Activated naive CD4-positive, alpha-beta T cell treated with anti-CD3 and anti-CD28 coated beads, Interleukin-2, amount 10 ng/mL, durations not matched to agents 7 days and 5 days (primary cell): Measurements from ENCODE around the gene SMIM1.
"Not testable (repeated sequence)": the region's sequence is repeated elsewhere in the genome, so short reads cannot be mapped to it uniquely, and the experiment has no call there.

Experiments used
- CTCF ChIA-PET: fragments of 350-600 bp; sonication (Branson Sonifier 250); formaldehyde crosslinking; loops from one replicate; lab custom pipeline; 2021; ENCODE audit warnings: antibody characterized with exemption; lab: Charles Lee
- DNase-seq: peaks from one replicate; pipeline ENCODE4 v3.0.0-alpha.2; 2020
- H3K27ac Mint-ChIP-seq: one replicate; pipeline ENCODE4 v1.8.0; 2021; ENCODE audit warnings: mild to moderate bottlenecking, moderate library complexity, mixed read lengths
- H3K27me3 Mint-ChIP-seq: one replicate; pipeline ENCODE4 v1.8.0; 2021; ENCODE audit warnings: mild to moderate bottlenecking, mixed read lengths
- H3K36me3 Mint-ChIP-seq: one replicate; pipeline ENCODE4 v1.8.0; 2021; ENCODE audit warnings: mixed read lengths
- H3K4me1 Mint-ChIP-seq: one replicate; pipeline ENCODE4 v1.8.0; 2021; ENCODE audit warnings: mixed read lengths
- H3K4me3 Mint-ChIP-seq: one replicate; pipeline ENCODE4 v1.8.0; 2021; ENCODE audit warnings: mild to moderate bottlenecking, moderate library complexity, mixed read lengths
- H3K9me3 Mint-ChIP-seq: one replicate; pipeline ENCODE4 v1.8.0; 2021; ENCODE audit warnings: mixed read lengths

SMIM1 gene

GRCh38 chr1:3772715-3773571 lies at the start of gene SMIM1:
SMIM1 (plus strand) TSS chr1:3772749; CDS start chr1:3775374, 2,625 bp downstream.
- H3K4me3 Mint-ChIP-seq = peak within 1 kb of the TSS; percentile 57
- CTCF ChIA-PET = interaction anchor here (1.0 to 1.9 kb wide), 2 partner anchors 27 to 29 kb away, joined by 4 to 11 read pairs; no protein-coding TSS in a partner anchor
- DNase-seq = no peak
- no peaks in the 10 kb centered on the region for H3K9me3 Mint-ChIP-seq
- no peak within 1 kb of the TSS for H3K27ac Mint-ChIP-seq
- H3K4me1 Mint-ChIP-seq = peaks cover 8% of the 10 kb centered on the region
- H3K36me3 Mint-ChIP-seq = no peaks in the 10 kb centered on the region
- H3K27me3 Mint-ChIP-seq = peaks cover 51% of the 10 kb centered on the region

- CTCF ChIA-PET = interaction anchor here (0.6 to 1.5 kb wide), 3 partner anchors 12 to 101 kb away, joined by 3 read pairs; no protein-coding TSS in a partner anchor
- Mint-ChIP-seq H3K4me3 (no peak overlapping the region), H3K9me3 (no peaks in the 10 kb centered on the region), H3K27me3 (peaks cover 6% of the 10 kb centered on the region), H3K27ac (no peak overlapping the region), H3K36me3 (no peaks in the 10 kb centered on the region), H3K4me1 (peaks cover 12% of the 10 kb centered on the region)
- no peak for DNase-seq
Observed at GRCh38 chr1:3722846-3723245, 49.7 kb upstream of the SMIM1 start.

GRCh38 chr1:3724416-3725030 lies 48.0 kb upstream of the SMIM1 start:
- not testable (repeated sequence) for H3K4me3 Mint-ChIP-seq, H3K4me1 Mint-ChIP-seq, H3K36me3 Mint-ChIP-seq, H3K9me3 Mint-ChIP-seq, H3K27ac Mint-ChIP-seq
- peaks cover 12% of the 10 kb centered on the region for H3K27me3 Mint-ChIP-seq
- CTCF ChIA-PET = interaction anchor here (0.6 to 1.9 kb wide), 11 partner anchors 10 to 234 kb away, joined by 3 to 10 read pairs (median 4); no protein-coding TSS in a partner anchor
- peak; percentile 82 for DNase-seq

GRCh38 chr1:3725366-3725765 lies 47.2 kb upstream of the SMIM1 start:
- no peak overlapping the region for H3K4me3 Mint-ChIP-seq
- no peaks in the 10 kb centered on the region for H3K36me3 Mint-ChIP-seq
- H3K27ac Mint-ChIP-seq = no peak overlapping the region
- peaks cover 12% of the 10 kb centered on the region for H3K27me3 Mint-ChIP-seq
- DNase-seq = no peak
- peaks cover 3% of the 10 kb centered on the region for H3K4me1 Mint-ChIP-seq
- no peaks in the 10 kb centered on the region for H3K9me3 Mint-ChIP-seq
- CTCF ChIA-PET = interaction anchor here (1.0 to 1.4 kb wide), 2 partner anchors 19 to 105 kb away, joined by 3 to 10 read pairs; no protein-coding TSS in a partner anchor

GRCh38 chr1:3727042-3727824 lies 45.3 kb upstream of the SMIM1 start:
- no peak overlapping the region for H3K4me3 Mint-ChIP-seq
- CTCF ChIA-PET = interaction anchor here (0.8 to 1.6 kb wide), 3 partner anchors 107 to 236 kb away, joined by 3 to 4 read pairs (median 3); no protein-coding TSS in a partner anchor
- peaks cover 19% of the 10 kb centered on the region for H3K27me3 Mint-ChIP-seq
- no peaks in the 10 kb centered on the region for H3K4me1 Mint-ChIP-seq
- peak; percentile 37 for DNase-seq
- H3K36me3 Mint-ChIP-seq = no peaks in the 10 kb centered on the region
- H3K9me3 Mint-ChIP-seq = no peaks in the 10 kb centered on the region
- H3K27ac Mint-ChIP-seq = no peak overlapping the region

- DNase-seq = no peak
- H3K4me3 Mint-ChIP-seq = no peak overlapping the region
- H3K4me1 Mint-ChIP-seq = no peaks in the 10 kb centered on the region
- no peak overlapping the region for H3K27ac Mint-ChIP-seq
- no peaks in the 10 kb centered on the region for H3K9me3 Mint-ChIP-seq
- H3K36me3 Mint-ChIP-seq = no peaks in the 10 kb centered on the region
- H3K27me3 Mint-ChIP-seq = peaks cover 19% of the 10 kb centered on the region
- CTCF ChIA-PET = interaction anchor here (1.6 kb wide), 1 partner anchor 236 kb away, joined by 4 read pairs; no protein-coding TSS in a partner anchor
Observed at GRCh38 chr1:3727825-3728776, 44.4 kb upstream of the SMIM1 start.

- Mint-ChIP-seq H3K27ac (no peak overlapping the region), H3K36me3 (no peaks in the 10 kb centered on the region), H3K4me1 (no peaks in the 10 kb centered on the region), H3K27me3 (peaks cover 19% of the 10 kb centered on the region), H3K9me3 (no peaks in the 10 kb centered on the region), H3K4me3 (no peak overlapping the region)
- no peak for DNase-seq
- CTCF ChIA-PET = no interaction called here
Observed at GRCh38 chr1:3729594-3730542, 42.7 kb upstream of the SMIM1 start.

- H3K27me3 Mint-ChIP-seq = peaks cover 19% of the 10 kb centered on the region
- H3K36me3 Mint-ChIP-seq = no peaks in the 10 kb centered on the region
- DNase-seq = no peak
- CTCF ChIA-PET = no interaction called here
- H3K4me1 Mint-ChIP-seq = no peaks in the 10 kb centered on the region
- H3K27ac Mint-ChIP-seq = no peak overlapping the region
- H3K9me3 Mint-ChIP-seq = no peaks in the 10 kb centered on the region
- no peak overlapping the region for H3K4me3 Mint-ChIP-seq
Observed at GRCh38 chr1:3730543-3731247, 41.9 kb upstream of the SMIM1 start.

- DNase-seq = no peak
- H3K27ac Mint-ChIP-seq = no peak overlapping the region
- no peaks in the 10 kb centered on the region for H3K9me3 Mint-ChIP-seq
- H3K4me1 Mint-ChIP-seq = no peaks in the 10 kb centered on the region
- CTCF ChIA-PET = no interaction called here
- no peaks in the 10 kb centered on the region for H3K36me3 Mint-ChIP-seq
- peaks cover 19% of the 10 kb centered on the region for H3K27me3 Mint-ChIP-seq
- H3K4me3 Mint-ChIP-seq = no peak overlapping the region
Observed at GRCh38 chr1:3731583-3732433, 40.7 kb upstream of the SMIM1 start.

GRCh38 chr1:3732434-3733093 lies 40.0 kb upstream of the SMIM1 start:
- CTCF ChIA-PET = no interaction called here
- no peak overlapping the region for H3K27ac Mint-ChIP-seq
- H3K4me3 Mint-ChIP-seq = no peak overlapping the region
- no peaks in the 10 kb centered on the region for H3K36me3 Mint-ChIP-seq
- H3K9me3 Mint-ChIP-seq = no peaks in the 10 kb centered on the region
- H3K27me3 Mint-ChIP-seq = peaks cover 14% of the 10 kb centered on the region
- H3K4me1 Mint-ChIP-seq = no peaks in the 10 kb centered on the region
- no peak for DNase-seq
